Stimulated activated CD4-positive, alpha-beta T cell treated with anti-CD3 and anti-CD28 coated beads, TNF-alpha, amount 100 ng/mL, for 1 hour (primary cell): ENCODE measurements around the gene SLC33A1.
"Not testable (repeated sequence)": the region's sequence is repeated elsewhere in the genome, so short reads cannot be mapped to it uniquely, and the experiment has no call there.

Source experiments
- DNase-seq, 3 donors: peaks; one replicate each; pipeline ENCODE4 v3.0.0-alpha.2; 2020; ENCODE audit warnings: low read depth in 3 of 3, low spot score in 1 of 3

The SLC33A1 gene

DNA sequence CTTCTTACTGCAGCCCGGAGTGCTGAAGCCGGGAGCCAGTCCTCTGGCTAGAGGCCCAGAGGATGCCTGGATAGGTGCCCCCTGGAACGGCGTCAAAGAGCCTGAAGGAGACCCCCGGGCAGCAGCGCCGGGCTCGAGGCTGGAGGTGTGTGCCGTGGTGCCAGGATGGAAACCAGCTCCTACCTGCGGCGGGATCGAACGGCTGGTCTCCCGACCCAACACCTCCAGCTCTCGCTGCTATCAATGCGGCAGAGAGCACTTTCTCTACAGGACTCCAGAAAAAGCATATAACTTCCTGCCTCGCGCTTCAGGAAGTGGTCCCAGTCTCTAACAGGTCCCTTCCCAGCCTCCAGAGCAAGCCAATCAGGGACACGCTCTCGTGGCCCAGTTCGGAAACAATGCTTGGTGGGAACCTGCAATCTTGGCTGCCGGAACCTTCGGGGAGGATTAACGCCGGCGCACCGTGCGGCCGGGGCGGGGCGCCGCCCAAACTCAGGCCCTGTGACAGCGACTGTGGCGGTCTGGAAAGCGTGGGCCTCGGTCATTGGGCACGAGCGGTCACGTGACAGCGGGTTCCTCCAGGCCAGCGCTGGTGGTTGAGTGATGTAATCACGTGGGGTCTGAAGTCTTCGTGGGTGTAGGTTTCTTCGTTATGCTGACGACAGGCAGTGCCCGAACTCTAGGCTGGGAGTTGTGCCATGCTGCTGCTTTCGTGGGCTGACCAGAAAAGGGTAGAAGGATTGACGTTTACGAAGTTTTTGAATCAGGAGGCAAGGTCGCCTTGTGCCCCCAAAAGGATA, at the start of gene SLC33A1:
SLC33A1 (minus strand) TSS at position 287 of the 800 bp plus-strand sequence. CDS start 430 bp downstream, outside the sequence.
- DNase-seq, result peak; percentile 95 to 99 (median 96)

DNA sequence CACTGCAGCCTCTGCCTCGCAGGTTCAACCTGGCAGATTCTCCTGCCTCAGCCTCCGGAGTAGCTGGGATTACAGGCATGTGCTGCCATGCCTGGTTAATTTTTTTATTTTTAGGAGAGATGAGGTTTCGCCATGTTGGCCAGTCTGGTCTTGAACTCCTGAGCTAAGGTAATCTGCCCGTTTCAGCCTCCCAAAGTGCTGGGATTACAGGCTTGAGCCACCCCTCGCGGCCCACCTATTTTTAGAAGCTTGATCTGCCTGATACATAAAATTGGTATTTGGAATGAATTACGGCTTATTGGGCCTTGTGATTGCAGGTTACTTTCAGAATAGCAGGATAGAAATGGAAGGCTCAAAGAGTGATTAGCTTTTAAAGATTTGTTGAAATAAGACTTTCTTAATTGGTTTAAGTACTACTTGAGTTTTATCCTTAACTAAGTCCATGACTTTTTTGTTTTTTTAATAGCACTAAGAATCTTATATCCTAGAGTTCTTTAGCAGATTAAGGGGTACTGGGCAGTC, 41.2 kb upstream of the SLC33A1 start:
- DNase-seq, result no peak

DNA sequence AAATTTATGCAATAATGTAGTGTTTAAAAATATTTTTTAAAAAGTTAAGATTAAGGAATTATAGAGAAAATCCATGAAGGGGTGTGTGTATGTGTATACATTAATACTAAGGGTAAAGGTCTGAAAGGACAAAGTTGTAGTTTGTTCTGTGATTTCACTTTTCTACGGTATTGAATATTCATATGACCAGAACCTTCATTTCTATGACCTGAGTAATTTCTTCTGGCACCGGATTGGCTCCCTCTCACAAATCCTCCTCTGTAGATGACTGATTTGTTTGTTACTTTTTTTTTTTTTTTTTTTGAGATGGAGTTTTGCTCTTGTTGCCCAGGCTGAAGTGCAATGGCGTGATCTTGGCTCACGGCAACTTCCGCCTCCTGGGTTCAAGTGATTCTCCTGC, 37.1 kb upstream of the SLC33A1 start:
- no peak for DNase-seq

GRCh38 chr3:155890671-155891190, 36.5 kb upstream of the SLC33A1 start:
- no peak for DNase-seq

DNA sequence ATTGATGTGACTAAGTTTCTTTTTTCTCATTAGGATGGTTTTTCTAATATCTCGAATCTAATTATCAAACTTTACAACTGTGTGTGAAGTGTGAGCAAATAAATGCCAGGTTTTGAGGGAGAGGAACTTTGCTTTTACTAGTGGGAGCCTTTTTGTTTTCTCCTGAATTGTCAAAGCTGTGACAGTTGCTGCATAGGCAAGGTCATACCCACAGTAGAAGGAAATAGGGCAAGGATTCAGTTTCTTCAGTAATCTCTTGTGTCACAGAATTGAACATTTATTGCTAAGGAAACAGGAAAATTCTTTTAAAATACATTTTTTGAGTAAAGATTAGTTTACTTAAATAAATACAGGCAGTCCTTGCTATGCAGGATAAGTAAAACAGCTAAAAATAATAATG, 35.7 kb upstream of the SLC33A1 start:
- DNase-seq, result no peak

DNA sequence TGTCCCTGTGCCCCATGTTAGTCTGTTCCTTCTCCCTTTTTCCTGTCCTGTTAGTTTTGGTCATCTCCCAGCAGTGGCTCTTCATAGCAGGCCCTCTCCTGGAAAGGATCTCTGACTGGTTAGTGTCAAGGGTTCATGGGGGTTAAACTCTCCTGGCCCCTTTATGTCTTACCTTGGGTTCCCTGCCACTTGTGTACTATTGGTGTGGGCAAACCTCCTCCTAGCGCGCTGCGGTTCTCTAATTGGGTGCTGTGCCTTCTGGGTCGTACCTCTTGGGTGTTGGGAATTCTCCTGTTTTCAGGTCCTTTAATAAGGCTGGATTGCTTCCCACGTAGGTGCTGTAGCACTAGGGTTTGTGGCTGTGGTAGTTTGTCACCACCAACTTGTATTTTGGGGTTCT, 35.0 kb upstream of the SLC33A1 start:
- DNase-seq, result no peak

DNA sequence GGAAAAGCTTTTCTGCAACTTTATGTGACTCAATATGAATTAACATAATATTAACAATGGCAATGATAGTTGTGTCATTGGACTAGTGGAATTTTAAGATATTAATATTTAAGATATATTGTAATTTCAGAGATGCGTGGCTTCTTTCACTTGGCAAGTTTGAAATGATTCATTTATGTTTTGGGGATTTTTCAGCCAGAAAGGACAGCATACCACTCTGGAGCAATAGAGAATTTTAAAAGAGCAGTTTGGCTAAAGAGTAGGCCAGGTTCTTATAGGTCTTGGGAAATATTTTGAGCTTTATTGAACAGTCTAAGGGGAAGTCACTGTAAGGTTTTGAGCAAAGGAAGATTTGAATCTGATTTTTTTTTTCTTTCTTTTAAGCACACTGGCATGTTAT, 32.7 kb upstream of the SLC33A1 start:
- no peak for DNase-seq

GRCh38 chr3:155886348-155886747, 32.1 kb upstream of the SLC33A1 start:
- DNase-seq, result not testable (repeated sequence)

- no peak for DNase-seq
Measured at GRCh38 chr3:155885292-155885691, 31.1 kb upstream of the SLC33A1 start.

DNA sequence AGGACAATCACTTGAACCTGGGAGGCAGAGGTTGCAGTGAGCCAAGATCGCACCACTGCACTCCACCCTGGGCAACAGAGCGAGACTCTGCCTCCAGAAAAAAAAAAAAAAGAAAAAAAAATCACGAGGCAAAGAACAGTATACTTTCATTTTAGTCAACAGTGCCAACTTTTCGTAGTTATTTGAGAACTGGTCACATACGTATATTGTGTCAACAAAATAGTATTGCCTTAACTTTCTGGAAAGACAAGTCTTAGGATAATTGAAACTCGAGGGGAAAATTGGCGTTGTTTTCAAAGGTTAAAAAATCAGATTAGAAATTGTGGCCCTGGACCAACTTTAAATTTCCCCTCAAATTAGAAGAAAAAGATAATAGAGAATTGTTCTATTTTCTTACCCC, 30.1 kb upstream of the SLC33A1 start:
- DNase-seq, result no peak

DNA sequence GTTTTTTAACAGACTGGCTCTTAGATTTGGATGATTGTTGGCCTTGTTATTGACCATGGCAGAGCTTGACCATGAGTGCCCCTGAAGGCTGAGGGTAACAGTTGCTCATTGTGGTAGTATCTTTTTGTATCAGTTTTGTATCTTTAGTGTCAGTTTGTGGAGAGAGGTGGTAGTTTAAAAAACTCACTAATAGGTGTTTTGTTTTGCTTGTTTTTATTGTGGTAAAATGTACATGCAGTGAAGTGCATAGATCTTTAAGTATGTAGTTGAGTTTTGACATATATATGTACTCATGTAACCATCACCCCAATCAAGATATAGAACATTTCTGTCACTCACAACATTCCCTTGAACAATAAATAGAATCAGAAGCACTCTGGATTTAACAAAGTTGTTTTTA, 26.1 kb upstream of the SLC33A1 start:
- no peak for DNase-seq

- no peak for DNase-seq
Measured at GRCh38 chr3:155876503-155876902, 22.3 kb upstream of the SLC33A1 start.

DNA sequence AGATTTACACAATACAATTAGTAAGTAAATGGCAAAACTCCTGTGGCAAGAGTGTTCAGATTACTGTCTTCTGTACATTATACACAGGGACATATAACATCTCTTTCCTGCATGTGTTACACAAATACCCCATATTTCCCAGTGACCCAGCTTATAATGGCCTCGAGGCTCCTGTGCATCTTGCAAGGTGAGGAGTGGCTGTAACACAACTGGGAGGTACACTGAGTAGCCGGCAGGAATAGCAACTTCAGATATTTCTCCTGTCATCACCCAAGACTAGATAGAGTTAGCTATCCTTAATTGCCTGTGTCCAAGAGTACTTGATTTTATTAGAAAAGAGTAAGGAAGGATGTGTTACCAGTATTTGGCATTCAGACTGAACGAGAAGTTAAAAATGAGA, 21.8 kb upstream of the SLC33A1 start:
- no peak for DNase-seq

DNA sequence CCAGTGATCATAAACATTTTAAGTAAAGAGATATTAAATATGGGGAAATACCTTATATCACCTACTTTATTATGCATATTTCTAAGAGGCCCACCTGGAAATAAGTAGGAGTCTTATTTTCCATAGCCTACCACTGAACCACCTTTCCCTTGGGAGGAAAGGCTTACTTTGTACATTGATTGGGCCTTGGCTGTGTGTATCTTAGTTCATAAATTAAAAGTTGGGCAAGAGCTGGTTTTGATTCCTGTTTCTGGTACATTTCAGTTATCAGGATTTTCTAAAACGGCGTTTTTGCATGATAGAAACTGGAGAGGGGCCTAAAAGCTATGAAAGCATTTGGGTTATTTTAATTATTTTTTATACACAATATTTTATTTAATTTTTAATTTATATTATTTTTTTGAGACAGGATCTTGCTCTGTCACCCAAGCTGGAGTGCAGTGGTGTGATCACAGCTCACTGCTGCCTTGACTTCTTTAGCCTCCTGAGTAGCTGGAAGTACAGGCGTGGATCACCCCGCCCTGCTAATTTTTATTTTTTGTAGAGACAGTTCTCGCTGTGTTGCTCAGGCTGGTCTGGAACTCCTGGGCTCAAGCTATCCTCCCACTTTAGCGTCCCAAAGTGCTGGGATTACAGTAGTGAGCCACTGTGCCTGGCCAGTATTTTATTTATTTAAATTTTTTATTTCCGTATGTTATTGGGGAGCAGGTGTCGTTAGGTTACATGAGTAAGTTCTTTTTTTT, 18.8 kb upstream of the SLC33A1 start:
- no peak for DNase-seq

DNA sequence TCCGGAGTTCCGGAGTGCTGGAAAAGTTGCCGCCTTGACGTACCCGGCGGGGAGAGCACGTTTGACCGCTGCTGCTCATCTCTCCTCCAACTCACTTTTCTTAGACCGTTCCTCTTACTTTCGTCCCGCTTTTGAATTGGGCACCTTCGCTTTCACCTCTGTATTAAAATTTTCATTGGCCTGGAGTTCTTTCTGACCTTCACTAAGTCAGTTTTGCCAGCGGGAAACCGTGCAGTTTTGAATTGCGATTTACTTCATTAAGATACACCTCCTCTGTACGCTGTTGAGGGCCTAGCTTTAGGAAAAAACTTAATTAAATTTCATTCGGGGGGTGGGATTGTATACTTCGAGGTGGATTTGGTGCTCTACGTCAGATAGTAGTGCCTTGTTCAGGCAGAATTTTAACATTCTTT, 17.5 kb upstream of the SLC33A1 start:
- DNase-seq, result no peak

GRCh38 chr3:155870945-155871745, 16.9 kb upstream of the SLC33A1 start:
- peak in 1 of 3 donors; percentile 20 for DNase-seq

GRCh38 chr3:155870133-155870944, 16.1 kb upstream of the SLC33A1 start, which contains the start of gene GMPS:
Gene GMPS, plus strand, starts transcription at chr3:155870650. Its CDS starts 221 bp downstream, at chr3:155870871.
- DNase-seq, result peak; percentile 87 to 94 (median 94)

DNA sequence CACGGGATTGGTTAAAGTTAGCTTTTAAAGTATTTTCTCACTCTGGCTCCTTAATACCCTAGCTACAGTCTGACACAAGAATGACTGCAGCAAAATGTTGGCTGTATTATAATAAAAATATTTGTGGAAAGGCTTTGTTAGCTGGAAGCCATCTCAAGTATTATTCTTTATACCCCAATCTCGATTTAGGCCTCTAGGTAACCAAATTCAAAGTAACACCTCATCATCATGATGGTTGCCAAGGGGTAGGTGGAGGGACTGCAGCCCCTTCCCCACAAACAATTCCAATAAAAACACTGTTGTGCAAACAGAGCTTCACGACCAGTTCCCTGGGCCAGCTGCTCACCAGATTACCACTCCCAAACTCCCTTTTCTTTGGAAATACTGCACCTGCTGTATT, 15.5 kb upstream of the SLC33A1 start:
- DNase-seq, result no peak

DNA sequence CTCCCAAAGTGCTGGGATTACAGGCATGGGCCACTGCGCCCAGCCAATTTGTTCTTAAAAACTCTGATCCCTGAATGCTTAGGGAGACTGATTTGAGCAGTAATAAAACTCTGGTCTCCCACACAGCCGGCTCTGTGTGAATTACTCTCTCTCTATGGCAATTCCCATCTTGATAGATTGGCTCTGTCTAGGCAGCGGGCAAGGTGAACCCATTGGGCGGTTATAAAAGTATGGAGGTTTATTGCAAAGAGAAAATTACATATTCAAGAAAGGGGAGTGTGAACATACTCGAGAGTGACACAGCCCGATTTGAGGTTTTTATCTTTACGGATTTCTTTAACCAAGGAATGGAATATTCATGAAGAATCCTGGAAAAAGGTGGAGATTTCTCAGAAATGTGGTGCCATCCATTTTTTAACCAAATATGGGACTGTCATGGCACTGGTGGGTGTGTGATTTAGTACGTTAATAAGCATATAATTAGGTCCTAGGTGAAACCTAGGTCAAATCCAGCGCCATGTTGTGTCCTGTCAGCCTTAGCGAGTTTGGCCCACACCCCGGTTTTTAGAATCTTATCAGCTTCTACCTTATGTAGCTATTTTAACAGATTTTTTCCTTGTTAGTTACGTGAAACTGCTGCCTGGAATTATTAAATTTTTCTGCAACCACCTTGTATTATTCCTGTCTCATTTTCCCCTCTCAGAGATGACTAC, 9.0 kb upstream of the SLC33A1 start:
- no peak for DNase-seq
